Endothelial cell of umbilical vein (primary cell): ENCODE data around the gene RPS28. TPM values are rescaled to one million over a fixed set of nuclear protein-coding genes. Genes with fewer than 3 reads are reported as not detected.

ENCODE experiments used
- BruUV-seq: library from RNA; stranded (reverse); fragments of 400-500 nt; replicated peaks from 2 replicates; lab custom pipeline; 2021; lab: Mats Ljungman, UMichigan
- CTCF ChIA-PET: fragments of 300-600, 350-600 bp; sonication (Branson Sonifier 250); formaldehyde crosslinking; loops from one replicate; lab custom pipeline; 2021; ENCODE audit warnings: antibody characterized with exemption, inconsistent platforms; lab: Charles Lee
- POLR2A ChIA-PET: fragments of 300-600, 350-600 bp; sonication (Branson Sonifier 250); formaldehyde crosslinking; loops from one replicate; lab custom pipeline; 2021; ENCODE audit warnings: antibody characterized with exemption, inconsistent platforms; lab: Charles Lee
- DNase-seq: peaks from one replicate; pipeline ENCODE4 v3.0.0-alpha.2; 2011; ENCODE audit warnings: low read depth, low spot score
- FAIRE-seq: peaks from 2 replicates; lab custom pipeline; 2011; peaks lifted over from hg19 to GRCh38; lab: Jason Lieb, UNC
- H2AFZ ChIP-seq: 2 replicates; pipeline ENCODE4 v1.6.0; 2012; ENCODE audit warnings: low read depth, low read length, control low read depth, inconsistent platforms
- H3K27ac ChIP-seq: 2 replicates; pipeline ENCODE4 v1.5.1; 2011; ENCODE audit warnings: low read depth, mild to moderate bottlenecking, control low read depth, low read length, moderate library complexity; ENCODE audit not compliant: insufficient read depth
- H3K27me3 ChIP-seq, 2 experiments: 2 replicates each; pipeline versions ENCODE4 v1.6.0 to v1.6.1; 2011; ENCODE audit warnings: low read length in 2 of 2, mixed read lengths in 1 of 2; ENCODE audit not compliant: control insufficient read depth in 2 of 2, insufficient read depth in 2 of 2
- H3K36me3 ChIP-seq, 2 experiments: 2 replicates in 1 of 2; 3 replicates in 1 of 2; pipeline ENCODE4 v1.5.1; 2011; ENCODE audit warnings: low read length in 2 of 2, mild to moderate bottlenecking in 1 of 2, moderate library complexity in 1 of 2; ENCODE audit not compliant: control insufficient read depth in 2 of 2, insufficient read depth in 2 of 2; ENCODE audit errors: extremely low read depth in 1 of 2
- H3K4me1 ChIP-seq: 3 replicates; pipeline ENCODE4 v1.5.1; 2011; ENCODE audit warnings: mild to moderate bottlenecking, low read length; ENCODE audit not compliant: control insufficient read depth, insufficient read depth; ENCODE audit errors: extremely low read depth
- H3K4me2 ChIP-seq: 2 replicates; pipeline ENCODE4 v1.6.1; 2011; ENCODE audit warnings: low read length, control low read depth, mixed read lengths; ENCODE audit not compliant: insufficient read depth
- H3K4me3 ChIP-seq, 3 experiments: fragments of 200-600 bp in 1 of 3; sonication (generic), shearing (Covaris generic) in 1 of 3; replicated peaks in 1 of 3; 2 replicates each; pipeline ENCODE4 v1.5.1; 2011 to 2016; ENCODE audit warnings: control low read depth in 3 of 3, low read length in 3 of 3, mild to moderate bottlenecking in 2 of 3, inconsistent platforms in 1 of 3, low read depth in 1 of 3, moderate library complexity in 1 of 3; ENCODE audit not compliant: insufficient read depth in 1 of 3
- H3K79me2 ChIP-seq: 2 replicates; pipeline ENCODE4 v1.6.0; 2012; ENCODE audit warnings: low read length, inconsistent platforms; ENCODE audit not compliant: control insufficient read depth, insufficient read depth
- H3K9ac ChIP-seq: replicated peaks from 2 replicates; pipeline ENCODE3; 2011; ENCODE audit warnings: low read length, control low read depth; ENCODE audit not compliant: insufficient read depth; ENCODE audit errors: extremely low read depth
- H3K9me1 ChIP-seq: replicated peaks from 3 replicates; pipeline ENCODE4 v1.6.0; 2011; ENCODE audit warnings: mild to moderate bottlenecking, low read length; ENCODE audit not compliant: control insufficient read depth, insufficient read depth; ENCODE audit errors: extremely low read depth
- H3K9me3 ChIP-seq: replicated peaks from 2 replicates; pipeline ENCODE4 v1.5.1; 2012; ENCODE audit warnings: low read length, inconsistent platforms; ENCODE audit not compliant: control insufficient read depth, insufficient read depth
- H4K20me1 ChIP-seq: replicated peaks from 2 replicates; pipeline ENCODE3; 2011; ENCODE audit warnings: mild to moderate bottlenecking, low read length; ENCODE audit not compliant: control insufficient read depth, insufficient read depth; ENCODE audit errors: extremely low read depth
- CTCF ChIP-seq, 2 donors: IDR thresholded peaks; 1 replicate in 1 of 2; 2 replicates in 1 of 2; pipeline ENCODE4 v1.5.1; 2011; ENCODE audit warnings: low read length in 2 of 2, mild to moderate bottlenecking in 2 of 2, moderate library complexity in 2 of 2, control low read depth in 1 of 2, inconsistent platforms in 1 of 2, low read depth in 1 of 2; ENCODE audit not compliant: insufficient read depth in 1 of 2; ENCODE audit errors: extremely low read depth in 1 of 2
- EZH2 ChIP-seq: IDR thresholded peaks from 2 replicates; pipeline ENCODE4 v1.6.1; 2012; ENCODE audit warnings: borderline replicate concordance, low read depth, mild to moderate bottlenecking, moderate library complexity, low read length, inconsistent platforms; ENCODE audit not compliant: severe bottlenecking
- FOS ChIP-seq: IDR thresholded peaks from 2 replicates; pipeline ENCODE4 v1.6.1; 2011; ENCODE audit warnings: mild to moderate bottlenecking, low read length, moderate library complexity, borderline replicate concordance; ENCODE audit not compliant: insufficient read depth
- GATA2 ChIP-seq: IDR thresholded peaks from 2 replicates; pipeline ENCODE4 v1.7.0; 2011; ENCODE audit warnings: low read depth, mild to moderate bottlenecking, moderate library complexity, mixed read lengths, low read length; ENCODE audit not compliant: insufficient read length, insufficient read depth
- JUN ChIP-seq: IDR thresholded peaks from 2 replicates; pipeline ENCODE4 v1.6.1; 2011; ENCODE audit warnings: borderline replicate concordance, low read depth; ENCODE audit not compliant: insufficient read length, insufficient read depth
- MAX ChIP-seq: IDR thresholded peaks from 2 replicates; pipeline ENCODE4 v1.6.1; 2011; ENCODE audit not compliant: insufficient read depth, insufficient read length
- MYC ChIP-seq: IDR thresholded peaks from one replicate; pipeline ENCODE4 v1.6.1; 2011; ENCODE audit warnings: mild to moderate bottlenecking, low read depth, low read length
- POLR2A ChIP-seq: IDR thresholded peaks from 2 replicates; pipeline ENCODE4 v1.6.1; 2012; ENCODE audit warnings: low read depth, mild to moderate bottlenecking, control low read depth, low read length
- POLR2AphosphoS5 ChIP-seq: IDR thresholded peaks from 2 replicates; pipeline ENCODE4 v1.6.1; 2012; ENCODE audit warnings: low read depth, mild to moderate bottlenecking, control low read depth, low read length, moderate library complexity; ENCODE audit not compliant: insufficient read depth
- dilution Hi-C: fragments of 300-500 bp; cut with MboI; formaldehyde crosslinking; loops from one replicate; pipeline ENCODE4 v1.15.0; 2019; ENCODE audit warnings: low sequenced_read_pairs; ENCODE audit not compliant: extremely low pct_ligation_motif_present
- intact Hi-C: fragments of 100-400 bp; cut with micrococcal nuclease; formaldehyde crosslinking; loops from one replicate; pipeline ENCODE4 v1.10.0; 2022
- polyA plus RNA-seq, 4 experiments: library from polyadenylated mRNA; depleted of rRNA in 3 of 4; stranded (reverse) in 3 of 4; unstranded in 1 of 4; fragments of >200 nt; gene quantifications; 2 replicates each; pipeline versions ENCODE4 v1.2.1 to v1.2.3, GENCODE V29; 2011 to 2012; ENCODE audit warnings: missing spikeins in 1 of 4
- total RNA-seq: library from RNA; stranded (reverse); gene quantifications from 2 replicates; pipeline ENCODE4 v1.2.3, GENCODE V29; 2021

RPS28 gene
- total and polyA plus RNA-seq, 2 donors (not counting 3 experiments of a cell fraction or from before 2014, with no cell fraction given) = 865 to 1,664 TPM

DNA sequence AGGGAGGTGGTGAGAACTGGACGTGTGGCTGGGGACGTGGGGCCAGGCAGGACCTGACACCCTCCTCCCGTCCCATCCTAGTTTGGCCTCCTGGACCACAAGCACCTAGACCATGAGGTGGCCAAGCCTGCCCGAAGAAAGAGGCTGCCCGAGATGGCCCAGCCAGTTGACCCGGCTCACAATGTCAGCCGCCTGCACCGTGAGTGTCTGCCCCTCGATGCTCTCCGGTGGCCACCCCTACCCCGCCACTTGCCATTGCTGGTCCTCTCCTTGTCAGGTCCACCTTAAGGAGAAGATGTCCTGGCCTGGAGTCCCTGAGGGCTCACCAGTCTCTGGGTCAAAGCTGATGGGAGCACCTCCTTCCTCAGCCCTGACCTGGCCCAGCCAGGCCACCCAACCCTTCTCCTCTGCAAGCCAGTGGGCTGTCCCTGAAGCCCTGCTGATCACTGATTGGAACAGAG lies 44.9 kb downstream of the RPS28 start:
- no peak overlapping the region for H3K4me3 ChIP-seq
- dilution Hi-C loops (no loop called here), intact Hi-C loops (no loop called here)
- ChIA-PET POLR2A (interaction anchor here (0.9 to 1.2 kb wide), 2 partner anchors 24 to 25 kb away, joined by 3 read pairs; no protein-coding TSS in a partner anchor), CTCF (interaction anchor here (0.6 to 3.5 kb wide), 2 partner anchors 12 to 18 kb away, joined by 3 to 36 read pairs; no protein-coding TSS in a partner anchor)
- FAIRE-seq = no peak
- no peak overlapping the region for H3K4me2 ChIP-seq
- H3K4me1 ChIP-seq = peaks cover 34% of the 10 kb centered on the region
- no peak for DNase-seq
- no peaks in the 10 kb centered on the region for H3K9me3 ChIP-seq
- H3K36me3 ChIP-seq = no peaks in the 10 kb centered on the region
- H3K9me1 ChIP-seq = no peaks in the 10 kb centered on the region
- no peak for TF ChIP-seq CTCF (IDR thresholded peaks at IDR 0.05; ENCODE audit: extremely low read depth in 1 of 2, insufficient read depth in 1 of 2, low read depth in 1 of 2, low read length in 2 of 2)
- no peak for TF ChIP-seq POLR2A
- no peak for TF ChIP-seq MAX
- TF ChIP-seq MYC = no peak
- TF ChIP-seq GATA2 = no peak
- TF ChIP-seq EZH2 = no peak
- TF ChIP-seq JUN = no peak
- TF ChIP-seq POLR2AphosphoS5 = no peak
- no peak for TF ChIP-seq FOS
- H3K9ac ChIP-seq = no peak overlapping the region
- no TSS peak for BruUV-seq
- no peaks in the 10 kb centered on the region for H3K27me3 ChIP-seq
- H3K79me2 ChIP-seq = no peaks in the 10 kb centered on the region
- no peaks in the 10 kb centered on the region for H4K20me1 ChIP-seq
- no peak overlapping the region for H2AFZ ChIP-seq
- no peak overlapping the region for H3K27ac ChIP-seq
